NB4 (cell line): ENCODE data around the gene TTLL13.

Experiments
- MYC ChIP-seq: IDR thresholded peaks from 2 replicates; pipeline ENCODE4 v1.6.1; 2011; ENCODE audit warnings: low read depth, low read length
- POLR2A ChIP-seq: IDR thresholded peaks from 2 replicates; pipeline ENCODE4 v1.6.1; 2011; ENCODE audit warnings: mild to moderate bottlenecking; ENCODE audit not compliant: insufficient read length; ENCODE audit errors: extremely low read depth
- TF ChIP-seq, protein P1 (sequence below): IDR thresholded peaks from one replicate; pipeline ENCODE4 v1.5.1; 2012; ENCODE audit warnings: low read depth, low read length
- TF ChIP-seq, protein P2 (sequence below): IDR thresholded peaks from 2 replicates; pipeline ENCODE4 v1.6.1; 2011; ENCODE audit warnings: low read depth, low read length

DNA sequence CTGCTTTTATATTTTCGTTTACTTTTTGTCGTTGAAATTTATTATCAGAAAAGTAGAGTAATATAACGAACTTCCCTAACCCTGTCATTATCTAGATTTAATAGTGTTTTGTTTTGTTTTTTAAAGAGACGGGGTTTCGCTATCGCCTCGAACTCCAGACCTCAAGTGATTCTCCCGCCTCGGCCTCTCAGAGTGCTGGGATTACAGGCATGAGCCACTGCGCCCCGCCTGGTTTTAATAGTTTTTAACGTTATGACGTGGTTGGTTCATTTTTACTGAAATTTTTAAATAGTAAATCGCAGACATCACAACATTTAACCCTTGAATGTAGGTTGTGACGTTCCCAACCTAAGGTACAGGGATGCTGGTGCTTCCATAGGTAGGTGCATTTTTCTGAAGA, 17.1 kb downstream of the TTLL13 start:
- TF ChIP-seq, protein P1, sequence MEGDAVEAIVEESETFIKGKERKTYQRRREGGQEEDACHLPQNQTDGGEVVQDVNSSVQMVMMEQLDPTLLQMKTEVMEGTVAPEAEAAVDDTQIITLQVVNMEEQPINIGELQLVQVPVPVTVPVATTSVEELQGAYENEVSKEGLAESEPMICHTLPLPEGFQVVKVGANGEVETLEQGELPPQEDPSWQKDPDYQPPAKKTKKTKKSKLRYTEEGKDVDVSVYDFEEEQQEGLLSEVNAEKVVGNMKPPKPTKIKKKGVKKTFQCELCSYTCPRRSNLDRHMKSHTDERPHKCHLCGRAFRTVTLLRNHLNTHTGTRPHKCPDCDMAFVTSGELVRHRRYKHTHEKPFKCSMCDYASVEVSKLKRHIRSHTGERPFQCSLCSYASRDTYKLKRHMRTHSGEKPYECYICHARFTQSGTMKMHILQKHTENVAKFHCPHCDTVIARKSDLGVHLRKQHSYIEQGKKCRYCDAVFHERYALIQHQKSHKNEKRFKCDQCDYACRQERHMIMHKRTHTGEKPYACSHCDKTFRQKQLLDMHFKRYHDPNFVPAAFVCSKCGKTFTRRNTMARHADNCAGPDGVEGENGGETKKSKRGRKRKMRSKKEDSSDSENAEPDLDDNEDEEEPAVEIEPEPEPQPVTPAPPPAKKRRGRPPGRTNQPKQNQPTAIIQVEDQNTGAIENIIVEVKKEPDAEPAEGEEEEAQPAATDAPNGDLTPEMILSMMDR, result no peak
- no peak for TF ChIP-seq POLR2A
- no peak for TF ChIP-seq MYC
- TF ChIP-seq, protein P2, sequence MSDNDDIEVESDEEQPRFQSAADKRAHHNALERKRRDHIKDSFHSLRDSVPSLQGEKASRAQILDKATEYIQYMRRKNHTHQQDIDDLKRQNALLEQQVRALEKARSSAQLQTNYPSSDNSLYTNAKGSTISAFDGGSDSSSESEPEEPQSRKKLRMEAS, result no peak
